Activated CD8-positive, alpha-beta memory T cell treated with anti-CD3 and anti-CD28 coated beads, Interleukin-2, amount 50 U/mL, for 24 hours (primary cell): Measurements from ENCODE around the gene SLC34A2.

ENCODE experiments used
- DNase-seq: peaks from one replicate; pipeline ENCODE4 v3.0.0-alpha.2; 2020; ENCODE audit errors: extremely low read depth

SLC34A2 gene

DNA sequence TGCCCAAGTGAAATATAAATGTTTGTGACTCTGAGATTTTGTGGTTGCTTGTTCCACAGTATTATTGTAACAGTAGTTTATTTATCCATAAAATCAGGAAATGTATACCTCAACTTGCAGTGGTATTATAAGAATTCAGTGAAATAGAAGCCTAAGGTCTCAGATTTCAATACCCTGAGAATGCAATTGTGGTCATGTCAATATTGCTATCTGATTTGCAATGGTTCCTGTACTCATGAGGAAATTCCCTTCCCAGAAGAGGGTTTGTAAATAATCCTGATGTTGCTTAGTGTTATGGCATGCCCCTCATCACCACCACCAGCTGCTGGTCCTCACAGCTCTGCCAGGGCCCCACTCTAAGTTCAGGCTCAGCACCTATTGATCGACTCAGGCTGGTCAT is 67.8 kb downstream of the SLC34A2 start:
- no peak for DNase-seq

DNA sequence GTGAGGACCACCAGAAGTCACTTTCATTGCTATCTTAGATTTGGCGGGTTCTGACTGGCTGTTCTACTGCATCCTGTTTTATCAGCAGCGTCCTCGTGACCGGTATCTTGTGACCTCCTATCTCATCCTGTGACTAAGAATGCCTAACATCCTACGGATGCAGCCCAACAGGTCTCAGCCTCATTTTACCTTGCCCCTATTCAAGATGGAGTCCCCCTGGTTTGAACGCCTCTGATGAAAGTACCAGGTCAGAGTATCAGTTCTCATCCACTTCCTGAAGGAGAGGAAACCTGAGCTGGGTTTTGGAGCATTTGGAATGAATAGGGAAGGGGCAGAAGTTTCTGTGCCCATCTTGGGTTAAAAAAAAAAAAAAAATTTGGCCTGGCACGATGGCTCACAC is 70.2 kb downstream of the SLC34A2 start:
- no peak for DNase-seq

DNA sequence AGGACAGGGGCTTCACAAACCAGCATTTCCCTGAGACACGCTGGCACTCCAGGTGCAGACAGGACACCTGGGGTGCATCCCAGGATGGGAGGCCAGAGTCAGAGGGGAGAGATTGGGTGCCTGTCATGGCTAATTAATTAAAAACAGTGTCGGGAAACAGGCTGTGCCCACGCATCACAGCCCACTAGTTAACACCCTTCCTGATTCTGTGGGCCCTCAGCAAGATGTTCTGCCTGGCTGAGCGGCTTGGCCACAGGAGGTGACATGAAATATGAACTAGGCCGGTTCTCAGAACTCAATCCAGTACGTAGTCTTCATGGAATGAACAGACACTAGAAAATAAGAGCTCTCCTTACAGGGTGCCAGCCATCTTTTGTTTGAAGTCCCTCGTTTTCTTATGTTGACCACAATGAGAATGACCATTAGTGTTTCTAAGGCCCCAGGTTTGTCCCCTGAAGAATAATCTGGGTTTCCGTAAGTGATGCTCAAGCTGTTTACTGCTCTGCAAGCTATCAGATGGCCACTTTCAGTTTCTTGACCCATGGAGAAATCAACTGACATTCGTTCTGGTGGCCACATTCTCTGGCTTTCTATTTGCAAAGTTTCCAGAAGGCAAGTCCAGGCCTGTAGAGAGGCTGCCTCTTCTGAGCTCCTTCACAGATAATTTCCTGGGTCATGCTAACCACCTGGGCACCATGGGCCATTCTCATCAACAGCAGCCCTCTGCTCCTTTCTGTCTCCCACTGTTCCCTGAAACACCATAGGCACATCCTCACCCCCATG is 72.3 kb downstream of the SLC34A2 start:
- DNase-seq, result no peak
